GM23338 (cell line): ENCODE data around the gene SIRT3. TPM values are rescaled to one million over a fixed set of nuclear protein-coding genes. Genes with fewer than 3 reads are reported as not detected.
A peak's percentile ranks its signal among the peaks of the same experiment; 100 is the strongest.

Source experiments
- ATAC-seq: fragments of 200-7000 bp; cut with Tn5 transposase; 3 replicates; pipeline ENCODE4 v1.9.1; 2020
- DNase-seq: peaks from one replicate; pipeline ENCODE4 v3.0.0-alpha.2; 2015; ENCODE audit warnings: low spot score
- H2AFZ ChIP-seq: fragments of 200-600 bp; sonication (generic); 2 replicates; pipeline ENCODE4 v1.8.0; 2016; ENCODE audit warnings: antibody characterized with exemption, mild to moderate bottlenecking, moderate library complexity
- H3F3A ChIP-seq: fragments of 200-600 bp; sonication (generic); replicated peaks from 2 replicates; pipeline ENCODE4 v1.8.0; 2017; ENCODE audit warnings: antibody characterized with exemption, mixed run types, low read depth
- H3K27ac ChIP-seq: fragments of 200-600 bp; sonication (generic); 2 replicates; pipeline ENCODE4 v1.6.1; 2016; ENCODE audit warnings: low read depth
- H3K27me3 ChIP-seq: fragments of 200-600 bp; sonication (generic); 2 replicates; pipeline ENCODE4 v1.8.0; 2016; ENCODE audit warnings: mild to moderate bottlenecking, mixed run types, moderate library complexity; ENCODE audit not compliant: insufficient read depth
- H3K36me3 ChIP-seq: fragments of 200-600 bp; sonication (generic); 2 replicates; pipeline ENCODE4 v1.8.0; 2016; ENCODE audit warnings: mild to moderate bottlenecking; ENCODE audit not compliant: insufficient read depth
- H3K4me1 ChIP-seq: fragments of 200-600 bp; sonication (generic); 2 replicates; pipeline ENCODE4 v1.8.0; 2016; ENCODE audit warnings: mild to moderate bottlenecking, moderate library complexity; ENCODE audit not compliant: insufficient read depth
- H3K4me2 ChIP-seq: fragments of 200-600 bp; sonication (generic); 2 replicates; pipeline ENCODE4 v1.7.1; 2017; ENCODE audit warnings: mixed run types
- H3K4me3 ChIP-seq: fragments of 200-600 bp; sonication (generic); 2 replicates; pipeline ENCODE4 v1.6.1; 2016; ENCODE audit warnings: mixed run types
- H3K79me2 ChIP-seq: fragments of 200-600 bp; sonication (generic); replicated peaks from 2 replicates; pipeline ENCODE4 v1.8.0; 2017; ENCODE audit warnings: mild to moderate bottlenecking; ENCODE audit not compliant: insufficient read depth
- H3K9me2 ChIP-seq: fragments of 200-600 bp; sonication (generic); 2 replicates; pipeline ENCODE4 v1.8.0; 2017; ENCODE audit not compliant: insufficient read depth
- H4K20me1 ChIP-seq: fragments of 200-600 bp; sonication (generic); replicated peaks from 2 replicates; pipeline ENCODE4 v1.8.0; 2017; ENCODE audit warnings: mild to moderate bottlenecking; ENCODE audit not compliant: insufficient read depth
- H3K27ac Mint-ChIP-seq: 2 replicates; pipeline ENCODE4 v1.8.0; 2020; ENCODE audit warnings: inconsistent platforms, mild to moderate bottlenecking, moderate library complexity, mixed read lengths
- H3K27me3 Mint-ChIP-seq: 3 replicates; pipeline ENCODE4 v1.8.0; 2022; ENCODE audit warnings: low read depth, mild to moderate bottlenecking, moderate library complexity, mixed read lengths, inconsistent platforms; ENCODE audit not compliant: insufficient read depth, poor library complexity
- H3K36me3 Mint-ChIP-seq: 3 replicates; pipeline ENCODE4 v1.8.0; 2021; ENCODE audit warnings: low read depth, mild to moderate bottlenecking, inconsistent platforms, moderate library complexity, mixed read lengths
- H3K4me1 Mint-ChIP-seq: 3 replicates; pipeline ENCODE4 v1.8.0; 2020; ENCODE audit warnings: mild to moderate bottlenecking, inconsistent platforms, mixed read lengths
- H3K4me3 Mint-ChIP-seq: 3 replicates; pipeline ENCODE4 v1.8.0; 2021; ENCODE audit warnings: moderate library complexity, mild to moderate bottlenecking, inconsistent platforms, mixed read lengths
- H3K9me3 Mint-ChIP-seq: 3 replicates; pipeline ENCODE4 v1.8.0; 2020; ENCODE audit warnings: moderate library complexity, mild to moderate bottlenecking, inconsistent platforms, mixed read lengths
- CREB1 ChIP-seq: fragments of 250-450 bp; sonication (Bioruptor Pico); IDR thresholded peaks from 2 replicates; pipeline ENCODE4 v1.5.0; 2020; ENCODE audit warnings: low read depth, mild to moderate bottlenecking, moderate library complexity
- EZH2 ChIP-seq: fragments of 200-600 bp; sonication (generic); IDR thresholded peaks from one replicate; pipeline ENCODE4 v1.8.0; 2017; ENCODE audit warnings: antibody characterized with exemption, mild to moderate bottlenecking, low read depth; ENCODE audit not compliant: unreplicated experiment
- NANOG ChIP-seq: IDR thresholded peaks from 2 replicates; pipeline ENCODE4 v1.6.1; 2016; ENCODE audit warnings: antibody characterized with exemption, borderline replicate concordance
- POLR2AphosphoS5 ChIP-seq: IDR thresholded peaks from 2 replicates; pipeline ENCODE4 v1.6.1; 2016; ENCODE audit warnings: antibody characterized with exemption, low read depth
- STAT1 ChIP-seq: IDR thresholded peaks from one replicate; pipeline ENCODE4 v1.6.1; 2016; ENCODE audit warnings: antibody characterized with exemption; ENCODE audit not compliant: unreplicated experiment
- polyA plus RNA-seq: library from polyadenylated mRNA; unstranded; fragments of >200 nt; fragmentation: Nextera tagmentation; extraction: Ambion mirVana; gene quantifications from 2 replicates; pipeline ENCODE4 v1.2.1, GENCODE V29; 2016
- total RNA-seq: library from RNA; depleted of rRNA; stranded (reverse); fragments of >200 nt; shearing (Covaris generic); gene quantifications from 2 replicates; pipeline ENCODE4 v1.2.3, GENCODE V29; 2014
- TF ChIP-seq, protein P1 (sequence below): IDR thresholded peaks from 2 replicates; pipeline ENCODE4 v1.6.1; 2016; ENCODE audit warnings: antibody characterized with exemption

The SIRT3 gene
- total and polyA plus RNA-seq, 2 experiments from 2014 or later: 7.0 to 11.4 TPM

DNA sequence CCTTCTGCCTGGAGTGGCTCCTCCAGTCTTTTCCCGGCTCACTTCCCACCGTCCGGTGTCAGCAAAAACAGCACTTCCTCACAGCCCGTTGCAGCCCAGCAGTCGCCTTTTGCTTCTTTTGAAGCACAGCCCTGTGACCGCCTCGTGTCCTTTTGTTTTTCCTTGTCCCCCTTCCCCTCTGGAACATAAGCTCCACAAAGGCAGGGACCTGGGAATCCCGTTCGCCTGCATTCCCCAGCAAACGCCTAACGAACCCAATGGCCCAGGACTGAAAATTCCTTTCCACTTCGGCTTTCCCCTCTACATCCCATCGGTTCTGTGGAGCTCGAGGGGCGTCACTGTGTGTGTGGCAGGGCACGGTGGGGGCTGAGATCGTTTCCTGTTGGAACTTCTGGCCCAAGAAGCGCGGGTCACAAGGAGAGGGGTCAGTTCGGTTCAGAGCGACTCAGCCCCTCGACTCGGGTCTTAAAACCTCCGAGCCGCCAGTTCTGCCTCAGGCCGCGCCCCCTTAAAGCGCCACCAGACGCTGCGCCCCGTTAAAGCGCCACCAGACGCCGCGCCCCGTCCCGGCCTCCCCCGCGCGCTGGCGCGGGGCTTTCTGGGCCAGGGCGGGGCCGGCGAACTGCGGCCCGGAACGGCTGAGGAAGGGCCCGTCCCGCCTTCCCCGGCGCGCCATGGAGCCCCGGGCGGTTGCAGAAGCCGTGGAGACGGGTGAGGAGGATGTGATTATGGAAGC lies 27.8 kb downstream of the SIRT3 start:
- Histone ChIP-seq H3K4me3 (peak overlapping the region; percentile 96), H3F3A (peaks cover 13% of the 10 kb centered on the region), H4K20me1 (peaks cover 4% of the 10 kb centered on the region), H2AFZ (0 out of 2 replicates have a peak overlapping the region, but pooled peaks have one; percentile 86), H3K36me3 (peaks cover 5% of the 10 kb centered on the region), H3K4me1 (peaks cover 12% of the 10 kb centered on the region; the same call in 1 of the 2 replicates), H3K27ac (peak overlapping the region; percentile 99), H3K4me2 (peak overlapping the region; percentile 100), H3K79me2 (peaks cover 27% of the 10 kb centered on the region), H3K27me3 (no peaks in the 10 kb centered on the region), H3K9me2 (no peaks in the 10 kb centered on the region)
- H3K4me3 Mint-ChIP-seq: peak overlapping the region; percentile 99
- H3K9me3 Mint-ChIP-seq: no peaks in the 10 kb centered on the region; the same call in 2 of the 3 replicates
- ATAC-seq (peak; percentile 76), DNase-seq (peak; percentile 90)
- H3K36me3 Mint-ChIP-seq: peaks cover 55% of the 10 kb centered on the region
- H3K4me1 Mint-ChIP-seq: peaks cover 8% of the 10 kb centered on the region; the same call in 2 of the 3 replicates
- TF ChIP-seq POLR2AphosphoS5 (peak; percentile 71; the same call in 1 of the 2 replicates), CREB1 (CRISPR knock-in tag) (0 out of 2 replicates have a peak, but pooled peaks have one; percentile 17)
- TF ChIP-seq, protein P1, sequence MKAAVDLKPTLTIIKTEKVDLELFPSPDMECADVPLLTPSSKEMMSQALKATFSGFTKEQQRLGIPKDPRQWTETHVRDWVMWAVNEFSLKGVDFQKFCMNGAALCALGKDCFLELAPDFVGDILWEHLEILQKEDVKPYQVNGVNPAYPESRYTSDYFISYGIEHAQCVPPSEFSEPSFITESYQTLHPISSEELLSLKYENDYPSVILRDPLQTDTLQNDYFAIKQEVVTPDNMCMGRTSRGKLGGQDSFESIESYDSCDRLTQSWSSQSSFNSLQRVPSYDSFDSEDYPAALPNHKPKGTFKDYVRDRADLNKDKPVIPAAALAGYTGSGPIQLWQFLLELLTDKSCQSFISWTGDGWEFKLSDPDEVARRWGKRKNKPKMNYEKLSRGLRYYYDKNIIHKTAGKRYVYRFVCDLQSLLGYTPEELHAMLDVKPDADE: no peak
- H3K27me3 Mint-ChIP-seq: peaks cover 17% of the 10 kb centered on the region
- H3K27ac Mint-ChIP-seq: peak overlapping the region; percentile 99

DNA sequence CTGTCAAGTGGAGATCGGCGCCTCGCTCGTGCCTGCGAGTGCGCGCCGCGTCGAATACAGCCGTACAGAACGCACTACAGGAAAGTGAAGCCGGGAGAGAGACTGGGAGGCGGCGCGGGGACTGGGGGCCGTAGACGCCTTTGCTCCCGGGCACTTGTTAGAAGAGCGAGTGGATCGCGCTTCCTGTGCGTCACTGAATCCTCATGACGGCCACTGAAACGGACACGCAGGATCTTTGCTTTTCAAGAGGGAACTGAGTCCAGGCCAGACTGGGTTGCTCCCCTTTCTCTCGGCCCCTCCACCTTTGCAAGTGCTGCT lies 28.3 kb downstream of the SIRT3 start:
- peak overlapping the region; percentile 96 for H3K4me3 ChIP-seq
- Mint-ChIP-seq H3K9me3 (no peaks in the 10 kb centered on the region), H3K27ac (peak overlapping the region; percentile 99), H3K4me1 (peaks cover 8% of the 10 kb centered on the region; the same call in 2 of the 3 replicates), H3K4me3 (peak overlapping the region; percentile 99), H3K36me3 (peaks cover 54% of the 10 kb centered on the region), H3K27me3 (peaks cover 16% of the 10 kb centered on the region)
- peaks cover 27% of the 10 kb centered on the region for H3K79me2 ChIP-seq
- H2AFZ ChIP-seq: 0 out of 2 replicates have a peak overlapping the region, but pooled peaks have one; percentile 56
- peaks cover 5% of the 10 kb centered on the region for H3K36me3 ChIP-seq
- H3F3A ChIP-seq: peaks cover 10% of the 10 kb centered on the region
- H3K4me1 ChIP-seq: peaks cover 12% of the 10 kb centered on the region; the same call in 1 of the 2 replicates
- no peak for DNase-seq
- H4K20me1 ChIP-seq: peaks cover 4% of the 10 kb centered on the region
- H3K4me2 ChIP-seq: peak overlapping the region; percentile 100
- peak overlapping the region; percentile 99 for H3K27ac ChIP-seq
- no peaks in the 10 kb centered on the region for H3K9me2 ChIP-seq
- no peaks in the 10 kb centered on the region for H3K27me3 ChIP-seq
- TF ChIP-seq STAT1 (no peak), NANOG (no peak), EZH2 (no peak)
- TF ChIP-seq, protein P1: no peak
- peak; percentile 15 for ATAC-seq
